Measurements from ENCODE around the gene MYO15A. TPM values are rescaled to one million over a fixed set of nuclear protein-coding genes. Genes with fewer than 3 reads are reported as not detected.

Gene MYO15A
- total and polyA plus RNA-seq, 8 donors: 0.31 to 10.5 (median 0.50) TPM; not detected in 1

- no peaks in the 10 kb centered on the region for H3K36me3 ChIP-seq
Observed at GRCh38 chr17:18115517-18115916, 7.0 kb downstream of the MYO15A start.

GRCh38 chr17:18116078-18116477, 7.5 kb downstream of the MYO15A start:
- no peak for TF ChIP-seq POLR2A (IDR thresholded peaks at IDR 0.05)
- TF ChIP-seq EP300 (IDR thresholded peaks at IDR 0.05): no peak
- H3K4me1 ChIP-seq: no peaks in the 10 kb centered on the region
- H3K27ac ChIP-seq: no peak overlapping the region
- H3K36me3 ChIP-seq: no peaks in the 10 kb centered on the region
- 72 to 93% (median 84%) methylated on average over 3 to 5 of the region's 5 CpGs for WGBS, 5 donors
- H3K4me3 ChIP-seq: no peak overlapping the region
- peaks cover 0 to 14% (median 6%) of the 10 kb centered on the region in 4 donors for H3K9me3 ChIP-seq
- intact Hi-C loops (cut with DNase I; ENCODE audit: low total_unique reads): no loop called here
- no peak for DNase-seq
- H3K27me3 ChIP-seq: peaks cover 0 to 5% (median 0%) of the 10 kb centered on the region in 3 donors

More at GRCh38 chr17:18115517-18115916, 7.0 kb downstream of the MYO15A start:
- H3K4me3 ChIP-seq: no peak overlapping the region
- H3K9me3 ChIP-seq: peaks cover 0 to 14% (median 6%) of the 10 kb centered on the region in 4 donors
- no peak for DNase-seq
- 71 to 79% (median 73%) methylated on average over 7 of the region's 7 CpGs for WGBS, 5 donors
- H3K27ac ChIP-seq: no peak overlapping the region
- TF ChIP-seq CTCF (IDR thresholded peaks at IDR 0.05): no peak
- TF ChIP-seq POLR2A (IDR thresholded peaks at IDR 0.05): no peak
- no peak for TF ChIP-seq EP300 (IDR thresholded peaks at IDR 0.05)
- TF ChIP-seq POLR2AphosphoS5 (IDR thresholded peaks at IDR 0.05): no peak
- intact Hi-C loops (cut with DNase I; ENCODE audit: low total_unique reads): no loop called here
- H3K27me3 ChIP-seq: peaks cover 0 to 5% (median 0%) of the 10 kb centered on the region in 3 donors
- H3K4me1 ChIP-seq: no peaks in the 10 kb centered on the region

GRCh38 chr17:18117533-18117932, 9.0 kb downstream of the MYO15A start:
- intact Hi-C loops (cut with DNase I; ENCODE audit: low total_unique reads): no loop called here
- WGBS, 5 donors: 93 to 100% (median 95%) methylated on average over 1 of the region's 1 CpG

GRCh38 chr17:18117982-18118975, 9.7 kb downstream of the MYO15A start:
- TF ChIP-seq POLR2A (IDR thresholded peaks at IDR 0.05) (no peak), CTCF (IDR thresholded peaks at IDR 0.05) (no peak), EP300 (IDR thresholded peaks at IDR 0.05) (no peak), POLR2AphosphoS5 (IDR thresholded peaks at IDR 0.05) (no peak)
- DNase-seq: peak in 1 of 2 donors; percentile 34
- Histone ChIP-seq H3K4me3 (no peak overlapping the region), H3K9me3 (peaks cover 0 to 14% (median 6%) of the 10 kb centered on the region in 4 donors), H3K27me3 (peaks cover 0 to 10% (median 0%) of the 10 kb centered on the region in 3 donors), H3K27ac (no peak overlapping the region), H3K4me1 (no peaks in the 10 kb centered on the region), H3K36me3 (no peaks in the 10 kb centered on the region)
- WGBS, 5 donors: 83 to 89% (median 86%) methylated on average over 32 to 33 of the region's 33 CpGs
- intact Hi-C loops (cut with DNase I; ENCODE audit: low total_unique reads): no loop called here

More at GRCh38 chr17:18117533-18117932, 9.0 kb downstream of the MYO15A start:
- TF ChIP-seq POLR2A (IDR thresholded peaks at IDR 0.05): no peak
- TF ChIP-seq EP300 (IDR thresholded peaks at IDR 0.05): no peak
- TF ChIP-seq CTCF (IDR thresholded peaks at IDR 0.05): no peak
- no peak for TF ChIP-seq POLR2AphosphoS5 (IDR thresholded peaks at IDR 0.05)
- Histone ChIP-seq H3K36me3 (no peaks in the 10 kb centered on the region), H3K4me3 (no peak overlapping the region), H3K27ac (no peak overlapping the region), H3K4me1 (no peaks in the 10 kb centered on the region), H3K9me3 (peaks cover 0 to 14% (median 6%) of the 10 kb centered on the region in 4 donors), H3K27me3 (peaks cover 0 to 5% (median 0%) of the 10 kb centered on the region in 3 donors)
- DNase-seq: no peak

Measured in stomach (tissue), 9 donors.